Heart left ventricle (tissue), 16 donors: Measurements from ENCODE around the gene CDK5. TPM values are rescaled to one million over a fixed set of nuclear protein-coding genes. Genes with fewer than 3 reads are reported as not detected.
A peak's percentile ranks its signal among the peaks of the same experiment; 100 is the strongest.

Source experiments
- ATAC-seq, 4 donors: fragments of 200-7000 bp; cut with Tn5 transposase; one replicate each; pipeline ENCODE4 v1.9.1; 2020 to 2022; ENCODE audit warnings: moderate library complexity in 4 of 4, mild to moderate bottlenecking in 3 of 4, moderate number of reproducible peaks in 1 of 4
- DNase-seq, 5 donors: peaks; one replicate each; pipeline ENCODE4 v3.0.0-alpha.2; 2020
- H3K27ac ChIP-seq, 12 donors: fragments of 200-600 bp; sonication (generic) in 4 of 12; one replicate each; pipeline versions ENCODE4 v1.5.0 to v1.8.0; 2016 to 2022; ENCODE audit warnings: mild to moderate bottlenecking in 2 of 12
- H3K27me3 ChIP-seq, 9 donors: fragments of 200-600 bp; sonication (generic) in 2 of 9; one replicate each; pipeline versions ENCODE4 v1.5.1 to v1.8.0; 2016 to 2022; ENCODE audit warnings: mild to moderate bottlenecking in 3 of 9
- H3K36me3 ChIP-seq, 9 donors: fragments of 200-600 bp; sonication (generic) in 2 of 9; one replicate each; pipeline versions ENCODE4 v1.5.0 to v1.8.0; 2018 to 2022; ENCODE audit warnings: mild to moderate bottlenecking in 2 of 9
- H3K4me1 ChIP-seq, 12 donors: fragments of 200-600 bp; sonication (generic) in 4 of 12; one replicate each; pipeline versions ENCODE4 v1.5.0 to v1.8.0; 2016 to 2022; ENCODE audit warnings: mild to moderate bottlenecking in 3 of 12
- H3K4me3 ChIP-seq, 12 donors: fragments of 200-600 bp; sonication (generic) in 4 of 12; one replicate each; pipeline versions ENCODE4 v1.5.0 to v1.8.0; 2017 to 2022; ENCODE audit warnings: mild to moderate bottlenecking in 9 of 12, moderate library complexity in 4 of 12
- H3K9me3 ChIP-seq, 12 donors: fragments of 200-600 bp; sonication (generic) in 4 of 12; one replicate each; pipeline versions ENCODE4 v1.5.0 to v1.8.0; 2016 to 2022; ENCODE audit warnings: mild to moderate bottlenecking in 1 of 12
- POLR2A ChIP-seq, 2 donors: fragments of 450-650 bp; IDR thresholded peaks; one replicate each; pipeline ENCODE4 v1.6.1; 2017; ENCODE audit warnings: antibody characterized with exemption in 2 of 2, mild to moderate bottlenecking in 2 of 2, moderate library complexity in 2 of 2
- WGBS, 4 donors: extraction: QIAGEN DNeasy Blood & Tissue Kit in 2 of 4; methylation state at CpG; one replicate each; pipeline versions ENCODE4 v1.1.5 to v1.1.7; 2013 to 2018; 5-methylcytosine and 5-hydroxymethylcytosine counted together
- intact Hi-C, 10 donors: fragments of 100-400 bp; cut with DNase I; formaldehyde crosslinking; loops; one replicate each; pipeline versions ENCODE4 v1.11.1 to v1.14.2; 2022
- polyA plus RNA-seq, 2 donors: library from polyadenylated mRNA; stranded (reverse); fragments of 200-250 nt; gene quantifications; one replicate each; pipeline ENCODE4 v1.2.3, GENCODE V29; 2013
- total RNA-seq, 9 donors: library from RNA; depleted of rRNA in 2 of 9; stranded (reverse); fragments of >200 nt in 2 of 9; fragmentation: NEBNext Ultra II Directional in 3 of 9; extraction: Animal tissue kit (Norgen Biotek cat#: 25700) in 3 of 9; gene quantifications; one replicate each; pipeline versions ENCODE4 v1.1.0 to v1.2.4, GENCODE V29; 2016 to 2023
- TF ChIP-seq, protein P1 (sequence below), 12 donors: fragments of 200-600 bp; sonication (generic) in 4 of 12; IDR thresholded peaks; one replicate each; pipeline versions ENCODE4 v1.5.0 to v1.8.0; 2018 to 2022; ENCODE audit warnings: antibody characterized with exemption in 12 of 12, mild to moderate bottlenecking in 5 of 12
- donor health status: ischemic (EF 13 %, LVEDD 7.1; RV severe dilation, severe dysfunction).
- donor health status: healthy with polysubstance abuse.
- donor health status: DM: no; HTN: yes; CAD: no.
- donor health status: DM: no; HTN: no; CAD: no.
- donor health status: ischemic (EF 25% LVEDD 6.9; RV normal size, moderate dysfunction).
- donor health status: ischemic (EF 25% LVEDD 5.7; RV mildly dilated, moderate dysfunction).
- donor health status: healthy.
- donor health status: DM: yes; HTN: yes; CAD: no.
- donor health status: ischemic (EF 35%, LVEDD 5.7; RV mildly dilated, moderate dysfunction).
- donor health status: nonischemic (EF 11% LVEDD 7.7; RV severe dilation, severe dysfunction).
- donor health status: DM: yes; HTN: yes; CAD: no.
- donor health status: PGD.
- donor health status: ischemic (EF 29% LVEDD 5.4; RV normal size, mild dysfunction).
- donor health status: nonischemic (EF 23%, LVEDD 6.1; RV moderate dilation, normal function).

Gene CDK5
- total and polyA plus RNA-seq, 11 donors = 5.6 to 13.7 (median 7.6) TPM

DNA sequence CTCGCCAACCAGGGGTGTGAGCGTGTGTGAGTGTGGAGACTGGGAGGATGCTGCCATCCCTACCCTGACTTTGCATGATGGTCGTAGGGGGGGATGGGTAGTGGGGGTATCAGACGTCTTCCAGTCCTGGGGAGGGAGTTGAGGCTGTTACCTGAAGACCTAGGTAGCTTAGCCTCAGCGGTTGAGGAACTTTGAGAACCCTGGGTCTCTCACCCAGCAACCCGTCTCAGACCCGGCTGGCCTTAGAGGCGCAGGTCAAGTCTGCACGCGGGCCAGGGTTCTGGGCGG is 4.4 kb upstream of the CDK5 start:
- Histone ChIP-seq H3K27me3 (no peaks in the 10 kb centered on the region), H3K4me3 (peak overlapping the region in 1 of 12 donors; percentile 30), H3K27ac (peak overlapping the region in 8 of 12 donors; percentile 46 to 99 (median 70)), H3K4me1 (peaks cover 9 to 50% (median 44%) of the 10 kb centered on the region in 12 donors), H3K36me3 (peaks cover 0 to 37% (median 33%) of the 10 kb centered on the region in 9 donors), H3K9me3 (no peaks in the 10 kb centered on the region)
- DNase-seq = no peak
- no peak for ATAC-seq
- TF ChIP-seq, protein P1, sequence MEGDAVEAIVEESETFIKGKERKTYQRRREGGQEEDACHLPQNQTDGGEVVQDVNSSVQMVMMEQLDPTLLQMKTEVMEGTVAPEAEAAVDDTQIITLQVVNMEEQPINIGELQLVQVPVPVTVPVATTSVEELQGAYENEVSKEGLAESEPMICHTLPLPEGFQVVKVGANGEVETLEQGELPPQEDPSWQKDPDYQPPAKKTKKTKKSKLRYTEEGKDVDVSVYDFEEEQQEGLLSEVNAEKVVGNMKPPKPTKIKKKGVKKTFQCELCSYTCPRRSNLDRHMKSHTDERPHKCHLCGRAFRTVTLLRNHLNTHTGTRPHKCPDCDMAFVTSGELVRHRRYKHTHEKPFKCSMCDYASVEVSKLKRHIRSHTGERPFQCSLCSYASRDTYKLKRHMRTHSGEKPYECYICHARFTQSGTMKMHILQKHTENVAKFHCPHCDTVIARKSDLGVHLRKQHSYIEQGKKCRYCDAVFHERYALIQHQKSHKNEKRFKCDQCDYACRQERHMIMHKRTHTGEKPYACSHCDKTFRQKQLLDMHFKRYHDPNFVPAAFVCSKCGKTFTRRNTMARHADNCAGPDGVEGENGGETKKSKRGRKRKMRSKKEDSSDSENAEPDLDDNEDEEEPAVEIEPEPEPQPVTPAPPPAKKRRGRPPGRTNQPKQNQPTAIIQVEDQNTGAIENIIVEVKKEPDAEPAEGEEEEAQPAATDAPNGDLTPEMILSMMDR (IDR thresholded peaks at IDR 0.05) = no peak
- TF ChIP-seq POLR2A (IDR thresholded peaks at IDR 0.05) = no peak
- whole genome bisulfite sequencing, 4 donors = 70 to 87% (median 75%) methylated on average over 11 of the region's 11 CpGs
- intact Hi-C loops = loop anchor here in 1 of 10 donors (10.0 kb wide), 1 partner anchor 53 kb away; no protein-coding TSS in a partner anchor

- Histone ChIP-seq H3K4me1 (peaks cover 9 to 55% (median 49%) of the 10 kb centered on the region in 12 donors), H3K36me3 (peaks cover 0 to 31% (median 27%) of the 10 kb centered on the region in 9 donors), H3K27me3 (no peaks in the 10 kb centered on the region), H3K27ac (peak overlapping the region in 8 of 12 donors; percentile 53 to 99 (median 98)), H3K9me3 (no peaks in the 10 kb centered on the region), H3K4me3 (peak overlapping the region in 8 of 12 donors; percentile 68 to 100 (median 90))
- no peak for TF ChIP-seq POLR2A (IDR thresholded peaks at IDR 0.05)
- TF ChIP-seq, protein P1 (IDR thresholded peaks at IDR 0.05) = no peak
- DNase-seq = no peak
- intact Hi-C loops = loop anchor here in 2 of 10 donors (2.0 to 10.0 kb wide), 2 partner anchors 19 to 53 kb away; partner anchors contain the start of gene FASTK (in 1 of the 2)
- 58 to 60% (median 60%) methylated on average over 31 to 33 of the region's 33 CpGs for WGBS, 4 donors
- ATAC-seq = no peak
Measured at GRCh38 chr7:151061213-151062110, 3.8 kb upstream of the CDK5 start.

GRCh38 chr7:151060416-151061212 is 2.9 kb upstream of the CDK5 start:
- intact Hi-C loops = loop anchor here in 3 of 10 donors (1.0 to 10.0 kb wide), 3 partner anchors 20 to 54 kb away; partner anchors contain the start of gene FASTK (in 2 of the 3)
- Histone ChIP-seq H3K27me3 (no peaks in the 10 kb centered on the region), H3K9me3 (no peaks in the 10 kb centered on the region), H3K27ac (peak overlapping the region in 10 of 12 donors; percentile 90 to 99 (median 98)), H3K36me3 (peaks cover 0 to 22% (median 18%) of the 10 kb centered on the region in 9 donors), H3K4me1 (peaks cover 9 to 55% (median 49%) of the 10 kb centered on the region in 12 donors), H3K4me3 (peak overlapping the region; percentile 68 to 100 (median 90))
- WGBS, 4 donors = 12 to 15% (median 13%) methylated on average over 12 to 21 of the region's 21 CpGs
- DNase-seq (peak in 2 of 5 donors; percentile 56 to 66), ATAC-seq (peak in 1 of 4 donors; percentile 3)
- TF ChIP-seq POLR2A (IDR thresholded peaks at IDR 0.05) = no peak
- TF ChIP-seq, protein P1 (IDR thresholded peaks at IDR 0.05) = peak in 1 of 12 donors; percentile 20
